HG03354 (cell line): ENCODE measurements around the gene RAB4B.
"Not testable (repeated sequence)": the region's sequence is repeated elsewhere in the genome, so short reads cannot be mapped to it uniquely, and the experiment has no call there.

Experiments used
- ATAC-seq: cut with Tn5 transposase; IDR thresholded peaks from one replicate; pipeline ENCODE4 v1.9.1; 2021; ENCODE audit warnings: mild to moderate bottlenecking; ENCODE audit not compliant: unreplicated experiment, poor library complexity, severe bottlenecking

Gene RAB4B

GRCh38 chr19:40750058-40750873 is 27.8 kb upstream of the RAB4B start, which contains the start of gene ACTMAP:
TSS of gene ACTMAP (minus strand) at chr19:40750477. CDS start at chr19:40749803, 674 bp downstream.
- peak; percentile 88 for ATAC-seq

GRCh38 chr19:40750874-40751537 is 27.0 kb upstream of the RAB4B start, which contains the start of gene SNRPA:
TSS of gene SNRPA (plus strand) at chr19:40751203. CDS start at chr19:40751409, 206 bp downstream.
- ATAC-seq, result peak; percentile 67

- ATAC-seq, result no peak
These were observed 25.7 kb upstream of the RAB4B start for GRCh38 chr19:40752257-40752781.

- no peak for ATAC-seq
These were observed 23.3 kb upstream of the RAB4B start for GRCh38 chr19:40754611-40755247.

- no peak for ATAC-seq
These were observed 22.8 kb upstream of the RAB4B start for GRCh38 chr19:40755248-40755624.

GRCh38 chr19:40755791-40756190 is 22.3 kb upstream of the RAB4B start:
- no peak for ATAC-seq

GRCh38 chr19:40756502-40757110 is 21.4 kb upstream of the RAB4B start:
- no peak for ATAC-seq

GRCh38 chr19:40758491-40758890 is 19.6 kb upstream of the RAB4B start:
- no peak for ATAC-seq

- no peak for ATAC-seq
These were observed 18.7 kb upstream of the RAB4B start for GRCh38 chr19:40759352-40759751.

- ATAC-seq, result no peak
These were observed 15.1 kb upstream of the RAB4B start for GRCh38 chr19:40762754-40763470.

- no peak for ATAC-seq
These were observed 14.5 kb upstream of the RAB4B start for GRCh38 chr19:40763526-40763925.

- no peak for ATAC-seq
These were observed 14.1 kb upstream of the RAB4B start for GRCh38 chr19:40763963-40764362.

- not testable (repeated sequence) for ATAC-seq
These were observed 11.7 kb upstream of the RAB4B start for GRCh38 chr19:40766385-40766784.

- ATAC-seq, result no peak
These were observed 9.2 kb upstream of the RAB4B start for GRCh38 chr19:40768869-40769268.

- not testable (repeated sequence) for ATAC-seq
These were observed 6.8 kb upstream of the RAB4B start for GRCh38 chr19:40771101-40771862.

- no peak for ATAC-seq
These were observed 3.0 kb upstream of the RAB4B start, which contains the start of gene MIA for GRCh38 chr19:40774916-40775631. TSS of gene MIA (plus strand) at chr19:40775521. CDS start at chr19:40775543, 22 bp downstream.

- ATAC-seq, result no peak
These were observed 2.4 kb upstream of the RAB4B start for GRCh38 chr19:40775632-40776022.

GRCh38 chr19:40776364-40776763 is 1.7 kb upstream of the RAB4B start:
- ATAC-seq, result no peak
